PC-9 (cell line): ENCODE data around the gene SRRT. TPM values are rescaled to one million over a fixed set of nuclear protein-coding genes. Genes with fewer than 3 reads are reported as not detected.

ENCODE experiments used
- BruUV-seq: library from RNA; stranded (reverse); fragments of 400-500 nt; replicated peaks from 2 replicates; lab custom pipeline; 2021; lab: Mats Ljungman, UMichigan
- CTCF ChIA-PET: fragments of 300-600 bp; sonication (Branson Sonifier 250); formaldehyde crosslinking; loops from one replicate; lab custom pipeline; 2022; ENCODE audit warnings: antibody characterized with exemption; lab: Charles Lee
- POLR2A ChIA-PET: fragments of 300-600 bp; sonication (Branson Sonifier 250); formaldehyde crosslinking; loops from one replicate; lab custom pipeline; 2022; ENCODE audit warnings: antibody characterized with exemption; ENCODE audit not compliant: unreplicated experiment; lab: Charles Lee
- DNase-seq, 2 experiments: peaks; one replicate each; pipeline versions ENCODE4 v3.0.0 to v3.0.0-alpha.2; 2015 to 2022; ENCODE audit warnings: mixed read lengths in 1 of 2
- H2AFZ ChIP-seq: fragments of 200-600 bp; sonication (generic); 2 replicates; pipeline ENCODE4 v1.8.1; 2017; ENCODE audit warnings: antibody characterized with exemption
- H3F3A ChIP-seq: fragments of 200-600 bp; sonication (generic); 2 replicates; pipeline ENCODE4 v1.8.1; 2017; ENCODE audit warnings: antibody characterized with exemption, mild to moderate bottlenecking, low read depth; ENCODE audit not compliant: insufficient read depth
- H3K27ac ChIP-seq: fragments of 200-600 bp; sonication (generic); 2 replicates; pipeline ENCODE4 v1.6.1; 2016; ENCODE audit warnings: mixed run types
- H3K27me3 ChIP-seq: fragments of 200-600 bp; sonication (generic); 2 replicates; pipeline ENCODE4 v1.6.1; 2016; ENCODE audit warnings: low read depth, mixed run types; ENCODE audit not compliant: insufficient read depth
- H3K36me3 ChIP-seq: fragments of 200-600 bp; sonication (generic); 2 replicates; pipeline ENCODE4 v1.6.1; 2016; ENCODE audit warnings: low read depth, mixed run types
- H3K4me1 ChIP-seq: fragments of 200-600 bp; sonication (generic); replicated peaks from 2 replicates; pipeline ENCODE4 v1.6.1; 2016; ENCODE audit warnings: mixed run types; ENCODE audit not compliant: insufficient read depth
- H3K4me2 ChIP-seq: fragments of 200-600 bp; sonication (generic); 2 replicates; pipeline ENCODE4 v1.6.1; 2017; ENCODE audit warnings: mixed run types
- H3K4me3 ChIP-seq: fragments of 200-600 bp; sonication (generic); 2 replicates; pipeline ENCODE4 v1.6.1; 2016; ENCODE audit warnings: mixed run types
- H3K79me2 ChIP-seq: fragments of 200-600 bp; sonication (generic); 2 replicates; pipeline ENCODE4 v1.6.1; 2017; ENCODE audit warnings: low read depth, mixed run types
- H3K9me2 ChIP-seq: fragments of 200-600 bp; sonication (generic); 2 replicates; pipeline ENCODE4 v1.8.1; 2017; ENCODE audit warnings: mild to moderate bottlenecking; ENCODE audit not compliant: insufficient read depth
- H3K9me3 ChIP-seq: fragments of 200-600 bp; sonication (generic); 2 replicates; pipeline ENCODE4 v1.8.1; 2016; ENCODE audit warnings: low read depth; ENCODE audit not compliant: insufficient read depth
- H4K20me1 ChIP-seq: fragments of 200-600 bp; sonication (generic); 2 replicates; pipeline ENCODE4 v1.8.1; 2017; ENCODE audit not compliant: insufficient read depth
- CTCF ChIP-seq: fragments of 200-600 bp; sonication (generic); conservative IDR thresholded peaks from 2 replicates; pipeline ENCODE4 v1.6.1; 2017; ENCODE audit warnings: mixed run types, antibody characterized with exemption, mild to moderate bottlenecking, moderate library complexity
- EZH2 ChIP-seq: fragments of 200-600 bp; sonication (generic); IDR thresholded peaks from 2 replicates; pipeline ENCODE4 v1.8.0; 2017; ENCODE audit warnings: antibody characterized with exemption, low read depth
- intact Hi-C: fragments of 100-400 bp; cut with micrococcal nuclease; formaldehyde crosslinking; loops from one replicate; pipeline ENCODE4 v1.10.0; 2022; ENCODE audit not compliant: unreplicated experiment
- total RNA-seq: library from RNA; stranded (reverse); gene quantifications from 2 replicates; pipeline ENCODE4 v1.2.3, GENCODE V29; 2021

Gene SRRT
- total RNA-seq, 1 experiment from 2014 or later: 144 TPM

GRCh38 chr7:100888291-100888987 is 13.5 kb downstream of the SRRT start:
- Histone ChIP-seq H2AFZ (no peak overlapping the region), H4K20me1 (peaks cover 4% of the 10 kb centered on the region; the same call in 1 of the 2 replicates), H3K36me3 (peaks cover 19% of the 10 kb centered on the region), H3K9me2 (no peaks in the 10 kb centered on the region), H3K9me3 (no peaks in the 10 kb centered on the region), H3K27me3 (no peaks in the 10 kb centered on the region), H3K79me2 (peaks cover 25% of the 10 kb centered on the region), H3K4me3 (peak overlapping the region; percentile 89), H3K4me2 (peak overlapping the region; percentile 95), H3K27ac (peak overlapping the region; percentile 55), H3F3A (peaks cover 61% of the 10 kb centered on the region), H3K4me1 (peaks cover 26% of the 10 kb centered on the region)
- ChIA-PET POLR2A (no interaction called here), CTCF (interaction anchor here (0.6 kb wide), 1 partner anchor 419 kb away, joined by 9 read pairs; no protein-coding TSS in a partner anchor)
- TF ChIP-seq CTCF (no peak), EZH2 (no peak)
- DNase-seq: no peak
- BruUV-seq: no TSS peak
- intact Hi-C loops: loop anchor here (2.0 kb wide), 1 partner anchor 184 kb away; no protein-coding TSS in a partner anchor

GRCh38 chr7:100888988-100889750 is 14.3 kb downstream of the SRRT start, which contains the start of gene UFSP1:
UFSP1 (minus strand) TSS chr7:100889715; CDS start chr7:100889271, 444 bp downstream.
- Histone ChIP-seq H4K20me1 (peaks cover 4% of the 10 kb centered on the region; the same call in 1 of the 2 replicates), H3K79me2 (peaks cover 25% of the 10 kb centered on the region), H3F3A (peaks cover 53% of the 10 kb centered on the region), H3K27ac (peak within 1 kb of the TSS; percentile 90), H3K4me2 (peak within 1 kb of the TSS; percentile 98), H3K9me2 (no peaks in the 10 kb centered on the region), H3K4me1 (peaks cover 26% of the 10 kb centered on the region), H3K4me3 (peak within 1 kb of the TSS; percentile 89), H3K27me3 (no peaks in the 10 kb centered on the region), H2AFZ (peak within 1 kb of the TSS; percentile 93), H3K9me3 (no peaks in the 10 kb centered on the region), H3K36me3 (peaks cover 12% of the 10 kb centered on the region)
- TF ChIP-seq EZH2: no peak
- BruUV-seq: TSS peak; percentile 48
- ChIA-PET CTCF (interaction anchor here (0.5 to 1.1 kb wide), 7 partner anchors 14 to 433 kb away, joined by 4 to 9 read pairs (median 5); partner anchors contain the start of gene SLC12A9), POLR2A (interaction anchor here (0.5 to 1.2 kb wide), 14 partner anchors 14 to 460 kb away, joined by 3 to 24 read pairs (median 4); partner anchors contain the start of genes MOSPD3, POP7, SLC12A9 and SRRT)
- no peak for DNase-seq
- intact Hi-C loops: loop anchor here (1.0 to 2.0 kb wide), 2 partner anchors 22 to 184 kb away; partner anchors contain the start of gene TRIP6

- intact Hi-C loops: loop anchor here (1.0 to 10.0 kb wide), 5 partner anchors 64 to 644 kb away; partner anchors contain the start of genes EPHB4 and GNB2
- BruUV-seq: TSS peak; percentile 8
Observed at GRCh38 chr7:100890653-100891567, 16.0 kb downstream of the SRRT start.

More at GRCh38 chr7:100890653-100891567, 16.0 kb downstream of the SRRT start:
- Histone ChIP-seq H3K27ac (peak overlapping the region; percentile 90), H3F3A (peaks cover 45% of the 10 kb centered on the region), H3K36me3 (peaks cover 11% of the 10 kb centered on the region), H3K9me2 (no peaks in the 10 kb centered on the region), H3K4me1 (peaks cover 26% of the 10 kb centered on the region), H3K4me3 (peak overlapping the region; percentile 77), H3K4me2 (peak overlapping the region; percentile 98), H4K20me1 (no peaks in the 10 kb centered on the region; the same call in 1 of the 2 replicates), H2AFZ (peak overlapping the region; percentile 93), H3K79me2 (peaks cover 25% of the 10 kb centered on the region), H3K9me3 (no peaks in the 10 kb centered on the region), H3K27me3 (peaks cover 7% of the 10 kb centered on the region; the same call in 1 of the 2 replicates)
- POLR2A ChIA-PET: interaction anchor here (0.6 to 0.7 kb wide), 5 partner anchors 13 to 292 kb away, joined by 3 to 17 read pairs (median 7); no protein-coding TSS in a partner anchor
- no peak; the same call in 1 of the 2 replicates for TF ChIP-seq CTCF
- DNase-seq: no peak
- CTCF ChIA-PET: interaction anchor here (0.6 kb wide), 4 partner anchors 14 to 1018 kb away, joined by 3 to 9 read pairs (median 5); no protein-coding TSS in a partner anchor
